T47D (cell line): ENCODE data around the gene ELK4.
A peak's percentile ranks its signal among the peaks of the same experiment; 100 is the strongest.

Source experiments
- DNase-seq, 2 experiments: peaks; one replicate each; pipeline versions ENCODE4 v3.0.0 to v3.0.0-alpha.2; 2011 to 2012; ENCODE audit warnings: low read depth in 1 of 2, low spot score in 1 of 2
- JUND ChIP-seq: IDR thresholded peaks from 2 replicates; pipeline ENCODE4 v1.6.1; 2012; ENCODE audit warnings: low read depth
- in situ Hi-C: cut with HindIII; loops from 2 replicates; pipeline ENCODE4 v1.10.0; 2016; ENCODE audit warnings: low sequenced_read_pairs, low pct_unique_long_range_greater_than_20kb

The ELK4 gene

GRCh38 chr1:205588636-205589035, 43.2 kb downstream of the ELK4 start:
- in situ Hi-C loops, result no loop called here
- TF ChIP-seq JUND, result no peak
- DNase-seq, result peak in 1 of 2 experiments; percentile 59

GRCh38 chr1:205587581-205587980, 44.2 kb downstream of the ELK4 start:
- no peak for TF ChIP-seq JUND
- in situ Hi-C loops, result no loop called here
- no peak for DNase-seq

- TF ChIP-seq JUND, result no peak
- DNase-seq, result no peak
- in situ Hi-C loops, result no loop called here
These were observed 45.7 kb downstream of the ELK4 start for GRCh38 chr1:205585835-205586785.

GRCh38 chr1:205585169-205585834, 46.5 kb downstream of the ELK4 start:
- no peak for DNase-seq
- in situ Hi-C loops, result no loop called here
- TF ChIP-seq JUND, result no peak

GRCh38 chr1:205584732-205585131, 47.1 kb downstream of the ELK4 start:
- in situ Hi-C loops, result no loop called here
- no peak for DNase-seq
- no peak for TF ChIP-seq JUND

GRCh38 chr1:205583461-205584130, 48.2 kb downstream of the ELK4 start:
- TF ChIP-seq JUND, result no peak
- in situ Hi-C loops, result no loop called here
- DNase-seq, result no peak

GRCh38 chr1:205582471-205583291, 49.1 kb downstream of the ELK4 start:
- in situ Hi-C loops, result no loop called here

GRCh38 chr1:205582046-205582445, 49.8 kb downstream of the ELK4 start:
- in situ Hi-C loops, result no loop called here
- TF ChIP-seq JUND, result no peak
- DNase-seq, result no peak

More at GRCh38 chr1:205582471-205583291, 49.1 kb downstream of the ELK4 start:
- no peak for TF ChIP-seq JUND
- no peak for DNase-seq

GRCh38 chr1:205581321-205581980, 50.4 kb downstream of the ELK4 start:
- TF ChIP-seq JUND, result no peak
- in situ Hi-C loops, result no loop called here
- no peak for DNase-seq

- DNase-seq, result no peak
- in situ Hi-C loops, result no loop called here
- no peak for TF ChIP-seq JUND
These were observed 51.0 kb downstream of the ELK4 start for GRCh38 chr1:205580923-205581180.

- no peak for DNase-seq
- no peak for TF ChIP-seq JUND
- in situ Hi-C loops, result no loop called here
These were observed 51.5 kb downstream of the ELK4 start for GRCh38 chr1:205580140-205580922.

- no peak for TF ChIP-seq JUND
- DNase-seq, result no peak
- in situ Hi-C loops, result no loop called here
These were observed 52.1 kb downstream of the ELK4 start for GRCh38 chr1:205579711-205580110.
